ENCODE data around the gene CACFD1. TPM values are rescaled to one million over a fixed set of nuclear protein-coding genes. Genes with fewer than 3 reads are reported as not detected.
A peak's percentile ranks its signal among the peaks of the same experiment; 100 is the strongest.

CACFD1 gene
- total RNA-seq, 1 donor from 2014 or later = 4.3 TPM

DNA sequence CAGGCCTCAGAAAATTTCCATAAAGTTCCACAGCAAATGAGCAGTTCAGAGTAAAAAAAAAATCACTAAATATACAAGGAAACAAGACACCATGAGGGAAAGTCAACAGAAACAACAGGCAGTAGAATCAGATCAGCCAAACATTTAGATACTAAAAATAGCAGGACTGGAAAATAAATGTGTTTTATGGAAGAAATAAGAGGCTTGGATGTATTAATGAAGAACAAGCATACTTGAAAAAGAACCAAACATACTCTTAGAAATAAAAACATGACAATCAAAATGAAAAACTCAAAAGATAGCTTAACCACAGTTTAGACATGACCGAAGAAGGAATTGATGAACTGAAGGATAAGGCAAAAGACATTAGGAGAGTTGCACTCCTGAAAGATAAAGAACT is 42.3 kb downstream of the CACFD1 start:
- DNase-seq = no peak

DNA sequence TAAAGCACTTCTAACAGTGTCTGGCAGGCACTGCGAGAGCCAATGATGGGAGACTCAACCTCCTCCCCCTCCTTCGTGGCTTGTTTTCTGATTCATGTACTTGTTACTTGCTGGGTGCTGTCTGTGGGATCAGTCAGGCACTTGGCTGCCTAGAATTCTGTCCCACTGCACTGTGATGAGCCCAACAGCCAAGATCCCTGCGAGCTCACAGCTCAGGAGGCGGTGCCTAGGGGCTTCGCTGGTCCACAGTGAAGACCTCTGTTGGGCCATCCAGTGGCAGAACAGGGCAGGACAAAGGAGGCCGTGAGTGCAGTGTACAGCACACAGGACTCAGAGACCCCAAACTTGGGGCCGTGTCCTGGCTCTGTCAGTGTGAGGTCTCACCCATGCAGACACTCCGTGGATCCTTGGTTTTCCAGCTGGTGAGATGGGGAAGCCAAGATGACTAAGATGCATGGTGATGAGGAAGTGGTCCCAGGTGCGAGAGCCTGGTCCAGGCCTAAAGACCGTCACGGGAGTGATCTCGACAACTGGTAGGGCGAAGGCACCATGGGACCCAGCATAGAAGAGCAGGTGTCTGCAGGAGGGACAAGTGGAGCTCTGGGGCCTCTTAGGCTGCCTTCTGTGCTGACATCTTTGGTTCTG is 45.5 kb downstream of the CACFD1 start:
- DNase-seq = no peak

DNA sequence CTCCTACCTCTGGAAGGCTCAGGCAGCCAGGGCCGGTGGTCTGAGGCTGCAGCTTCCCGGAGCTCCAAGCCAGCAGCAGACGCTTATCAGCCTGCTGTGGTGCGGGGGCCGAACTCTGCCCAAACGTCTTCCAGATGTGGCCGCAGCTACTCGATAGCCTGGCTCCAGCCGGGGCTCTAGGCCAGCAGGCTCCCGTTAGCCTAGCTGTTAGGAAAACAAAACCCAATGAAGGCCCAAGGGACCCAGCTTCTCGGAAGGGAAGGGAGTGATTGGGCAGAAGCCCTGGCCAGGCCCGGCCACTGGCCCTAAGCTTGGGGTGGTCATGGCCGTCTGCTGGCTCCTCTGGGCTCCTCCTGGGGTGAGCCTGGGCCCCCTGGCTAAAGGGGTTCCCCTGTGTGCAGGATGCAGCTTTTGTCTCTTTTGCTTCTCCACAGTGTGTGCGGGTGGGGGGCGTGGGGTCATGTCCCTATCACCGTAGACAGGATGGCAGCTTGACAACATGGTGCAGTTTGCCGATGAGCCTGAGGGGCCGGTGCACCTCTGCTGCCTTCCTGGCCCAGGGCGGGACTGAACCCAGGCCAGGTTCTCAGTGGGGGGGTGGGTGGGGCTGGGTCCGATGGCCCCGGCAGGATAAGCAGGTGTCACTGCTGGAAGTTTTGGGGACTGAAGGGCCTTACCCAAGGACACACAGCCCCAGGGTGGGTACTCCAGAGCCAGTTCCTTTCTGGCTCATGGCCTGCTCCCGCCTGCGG is 46.3 kb downstream of the CACFD1 start:
- peak; percentile 29 for DNase-seq

DNA sequence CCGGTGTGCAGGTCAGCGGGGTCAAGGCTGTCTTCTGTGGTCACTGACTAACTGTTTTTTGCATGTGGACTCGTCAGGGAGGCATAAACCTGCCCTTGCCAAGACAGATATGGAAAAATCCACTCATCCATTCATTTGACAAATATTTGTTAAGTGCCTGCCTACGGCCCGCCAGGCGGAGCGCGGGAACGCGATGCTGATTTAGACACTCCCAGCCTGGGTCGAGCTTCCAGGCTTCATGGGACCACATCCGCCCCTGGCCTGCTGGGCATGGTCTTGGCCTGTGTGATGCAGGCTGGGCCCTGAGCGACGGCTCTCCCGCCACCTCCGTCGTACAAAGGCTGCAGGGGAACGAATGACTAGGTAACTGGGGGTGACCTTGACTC is 46.9 kb downstream of the CACFD1 start:
- no peak for DNase-seq

DNA sequence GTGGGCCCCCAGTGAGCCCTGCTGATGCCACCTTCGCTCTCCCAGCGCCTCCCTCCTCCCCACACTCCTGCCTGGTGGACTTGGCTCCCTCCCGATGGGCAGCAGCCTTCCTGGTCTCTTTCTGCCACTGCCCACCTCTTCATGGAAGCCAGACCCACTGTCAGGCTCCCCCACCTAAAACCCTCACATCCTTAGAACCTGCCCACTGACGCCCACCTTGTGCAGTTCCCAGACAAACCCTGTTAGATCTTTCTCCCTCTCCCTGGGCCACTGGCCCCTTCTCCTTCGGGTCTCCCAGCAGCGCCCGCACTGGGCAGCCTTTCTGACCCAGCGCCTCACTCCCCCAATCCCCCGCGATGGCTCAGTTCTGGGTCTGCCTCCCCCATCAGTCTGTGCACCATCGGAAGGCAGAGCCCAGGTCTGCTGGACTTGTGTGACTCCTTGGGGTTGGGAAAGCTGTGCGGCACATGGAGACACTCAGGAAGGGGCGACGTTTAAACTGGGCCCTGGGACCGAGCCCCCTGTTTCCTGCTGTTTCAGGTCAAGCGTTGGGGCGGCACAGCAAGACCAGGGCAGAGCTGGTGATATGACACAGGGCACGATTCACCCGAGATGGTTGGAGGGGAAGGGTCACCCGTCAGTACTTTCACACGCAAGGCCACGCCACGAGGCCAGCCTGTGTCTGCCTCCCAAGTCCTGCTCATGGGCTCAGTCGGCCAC is 47.6 kb downstream of the CACFD1 start:
- no peak for DNase-seq

DNA sequence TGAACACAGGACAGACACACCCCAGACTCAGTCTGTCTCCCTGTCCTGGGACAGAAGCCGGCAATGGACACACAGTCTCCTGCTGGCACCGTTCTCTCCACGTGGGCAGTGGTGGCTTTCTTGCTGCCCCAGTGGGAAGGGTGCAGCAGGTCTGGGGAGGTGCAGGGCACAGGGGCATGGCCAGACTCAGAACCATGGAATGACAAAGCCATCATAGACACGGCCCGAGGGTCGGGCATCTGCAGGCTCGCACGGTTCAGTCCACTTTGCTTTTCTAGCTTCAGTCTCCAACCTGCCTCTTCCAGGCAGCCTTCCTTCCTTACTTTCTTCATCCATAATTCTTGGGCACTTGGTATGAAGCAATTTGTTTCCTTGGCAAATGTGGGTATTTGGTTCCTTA is 48.3 kb downstream of the CACFD1 start:
- DNase-seq = no peak

DNA sequence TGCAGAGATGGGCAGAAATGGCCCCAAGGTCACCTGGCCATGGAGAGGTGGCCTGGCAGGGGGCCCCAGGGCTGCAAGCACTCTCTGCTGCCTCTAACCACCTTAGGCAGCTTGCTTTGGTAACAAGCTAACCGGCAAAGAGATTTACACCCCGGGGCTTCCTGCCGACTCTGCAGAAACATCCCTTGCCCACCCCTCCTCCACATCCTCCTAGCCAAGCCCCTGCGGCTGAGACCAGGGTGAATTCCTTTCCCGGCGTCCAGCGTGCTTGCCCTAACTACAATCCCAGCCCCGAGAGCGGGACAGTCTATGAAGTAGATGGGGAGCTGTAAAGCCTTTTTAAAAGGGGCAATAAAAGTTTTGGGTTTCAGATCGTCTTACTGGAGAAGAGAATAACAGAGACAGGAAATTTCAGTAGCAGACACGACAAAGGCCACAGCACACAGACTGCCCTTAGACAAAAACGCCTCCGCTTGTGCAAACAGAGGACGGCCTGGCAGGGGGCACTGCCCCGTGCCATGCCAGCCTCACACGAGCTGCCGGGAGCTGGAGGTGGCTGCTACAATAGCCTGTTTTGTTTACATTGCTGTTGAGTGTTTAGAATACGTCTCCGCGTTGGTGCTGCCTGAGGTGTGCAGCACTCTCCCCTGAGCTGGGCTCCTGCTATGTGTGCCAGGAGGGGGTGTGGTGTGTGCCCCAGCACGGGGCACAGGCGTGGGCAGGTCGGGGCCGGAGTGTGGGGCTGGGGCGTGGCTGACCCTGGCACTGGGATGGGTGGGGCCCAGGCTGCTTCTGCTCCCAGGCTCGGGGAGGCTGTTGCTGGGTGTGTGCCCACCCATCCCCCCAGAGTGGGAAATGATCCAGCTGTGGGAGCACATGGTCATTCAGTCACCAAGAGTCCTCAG is 49.7 kb downstream of the CACFD1 start:
- DNase-seq = no peak

DNA sequence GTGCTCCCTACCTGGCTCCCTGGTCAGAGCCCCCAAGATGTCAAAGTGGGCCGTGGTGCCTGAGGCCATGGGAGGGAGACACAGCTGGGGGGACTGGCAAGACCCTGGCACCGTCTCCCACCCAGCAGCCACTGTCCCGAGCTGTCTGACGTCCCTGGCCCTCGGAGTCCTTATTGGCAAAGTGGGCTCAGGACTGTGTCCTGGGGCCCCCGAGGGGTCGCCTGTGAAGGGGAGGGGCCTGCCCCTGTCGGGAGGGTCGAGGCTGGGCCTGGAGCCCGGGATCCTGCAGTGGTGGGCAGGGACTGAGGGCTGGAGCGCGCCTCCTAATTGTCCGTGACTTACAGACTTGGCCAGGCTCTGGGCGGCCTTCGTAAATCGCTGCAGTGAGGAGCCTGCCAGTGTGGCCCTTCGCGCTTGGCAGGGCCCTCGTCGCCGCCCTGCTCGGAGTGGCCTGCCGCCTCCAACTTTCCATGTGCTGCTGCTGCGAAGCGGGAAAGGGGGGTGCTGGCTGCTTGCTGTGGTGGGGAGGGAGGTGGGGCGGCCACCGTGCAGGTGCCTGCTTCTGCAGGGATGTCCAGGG is 51.2 kb downstream of the CACFD1 start:
- DNase-seq = no peak

DNA sequence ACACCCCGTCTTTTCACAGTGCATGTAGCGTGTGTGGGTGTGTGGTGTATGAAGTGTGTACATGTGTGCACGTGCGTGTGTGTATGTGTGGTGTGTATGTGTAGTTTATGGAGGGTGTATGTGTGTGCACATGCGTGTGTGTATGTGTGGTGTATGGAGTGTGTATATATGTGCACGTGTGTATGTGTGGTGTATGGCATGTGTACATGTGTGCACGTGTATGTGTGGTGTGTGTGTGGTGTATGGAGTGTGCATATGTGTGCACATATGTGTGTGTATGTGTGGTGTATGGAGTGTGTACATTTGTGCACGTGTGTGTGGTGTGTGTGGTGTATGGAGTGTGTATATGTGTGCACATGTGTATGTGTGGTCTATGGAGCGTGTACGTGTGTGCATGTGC is 51.8 kb downstream of the CACFD1 start:
- no peak for DNase-seq

DNA sequence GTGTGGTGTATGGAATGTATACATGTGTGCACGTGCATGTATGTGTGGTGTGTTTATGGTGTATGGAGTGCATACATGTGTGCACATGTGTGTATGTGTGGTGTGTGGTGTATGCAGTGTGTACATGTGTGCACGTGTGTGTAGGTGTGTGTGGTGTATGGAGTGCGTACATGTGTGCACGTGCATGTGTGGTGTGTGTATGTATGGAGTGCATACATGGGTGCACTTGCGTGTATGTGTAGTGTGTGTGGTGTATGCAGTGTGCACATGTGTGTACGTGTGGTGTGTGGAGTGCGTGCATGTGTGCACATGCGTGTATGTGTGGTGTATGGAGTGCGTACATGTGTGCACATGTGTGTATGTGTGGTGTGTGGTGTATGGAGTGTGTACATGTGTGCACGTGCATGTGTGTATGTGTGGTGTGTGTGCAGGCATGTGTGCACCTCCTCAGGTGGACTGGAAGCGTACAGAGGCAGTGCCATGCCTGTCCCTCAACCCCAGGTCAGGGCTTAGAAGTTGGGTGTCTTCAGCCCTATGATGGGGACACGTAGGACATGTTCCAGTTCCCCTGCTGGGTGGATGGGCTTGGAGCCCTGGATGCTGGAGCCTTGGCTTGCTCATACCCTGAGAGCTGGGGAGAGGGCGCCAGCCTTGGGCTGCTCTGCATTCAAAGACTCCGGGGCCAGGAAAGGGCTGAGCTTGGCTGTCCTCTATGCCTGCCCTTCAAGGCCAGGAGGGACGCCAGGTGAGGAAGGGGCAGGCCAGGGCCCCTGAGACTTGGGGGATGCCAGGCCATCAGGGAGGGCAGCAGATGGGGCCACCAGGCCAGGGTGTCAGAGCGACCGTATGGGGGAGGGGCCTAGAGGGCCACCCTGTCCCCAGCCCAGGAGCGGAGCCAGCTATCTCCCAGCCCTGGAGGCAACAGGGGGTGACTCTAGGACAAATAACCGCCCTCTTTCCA is 52.8 kb downstream of the CACFD1 start:
- DNase-seq = no peak

DNA sequence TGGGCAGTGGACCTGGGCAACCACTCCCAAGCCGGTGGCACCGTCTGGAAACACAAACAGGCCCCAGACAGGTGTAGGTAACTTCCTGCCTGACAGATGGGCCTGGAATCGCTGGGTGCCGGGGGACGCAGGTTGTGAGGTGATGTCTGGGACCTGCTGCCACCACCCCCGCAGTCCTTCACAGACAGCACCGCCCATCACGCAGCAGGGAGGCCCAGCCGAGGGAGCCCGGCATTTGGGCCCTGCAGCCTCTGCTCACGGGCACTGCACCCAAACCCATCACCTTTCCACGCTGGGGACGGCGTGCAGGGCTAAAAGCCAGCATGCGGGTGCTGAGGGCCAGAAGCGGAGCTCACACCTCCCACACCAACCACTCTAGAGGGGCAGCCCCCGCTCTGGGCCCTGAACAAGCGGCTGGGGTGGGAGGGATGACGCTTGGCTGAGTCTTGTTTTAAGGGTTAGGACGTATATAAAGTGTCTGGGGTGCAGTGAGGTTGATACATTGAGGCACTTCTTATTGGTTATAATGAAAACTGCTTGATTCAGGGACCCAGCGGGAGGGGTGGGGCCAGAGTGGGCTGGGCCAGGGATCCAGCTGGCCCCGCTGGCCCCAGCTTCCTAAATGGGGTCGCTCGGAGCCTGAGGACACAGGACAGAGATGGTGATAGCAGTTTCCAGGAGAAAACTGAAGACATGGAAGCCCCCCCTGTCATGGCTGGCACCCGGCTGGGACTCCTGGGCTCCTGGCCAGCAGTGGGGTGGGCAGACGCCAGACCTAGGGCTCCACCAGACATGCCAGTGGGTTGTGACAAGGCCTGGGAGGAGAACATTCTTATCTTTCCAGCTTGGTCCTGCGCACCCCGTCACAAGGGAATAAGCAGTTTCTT is 53.7 kb downstream of the CACFD1 start:
- no peak for DNase-seq

DNA sequence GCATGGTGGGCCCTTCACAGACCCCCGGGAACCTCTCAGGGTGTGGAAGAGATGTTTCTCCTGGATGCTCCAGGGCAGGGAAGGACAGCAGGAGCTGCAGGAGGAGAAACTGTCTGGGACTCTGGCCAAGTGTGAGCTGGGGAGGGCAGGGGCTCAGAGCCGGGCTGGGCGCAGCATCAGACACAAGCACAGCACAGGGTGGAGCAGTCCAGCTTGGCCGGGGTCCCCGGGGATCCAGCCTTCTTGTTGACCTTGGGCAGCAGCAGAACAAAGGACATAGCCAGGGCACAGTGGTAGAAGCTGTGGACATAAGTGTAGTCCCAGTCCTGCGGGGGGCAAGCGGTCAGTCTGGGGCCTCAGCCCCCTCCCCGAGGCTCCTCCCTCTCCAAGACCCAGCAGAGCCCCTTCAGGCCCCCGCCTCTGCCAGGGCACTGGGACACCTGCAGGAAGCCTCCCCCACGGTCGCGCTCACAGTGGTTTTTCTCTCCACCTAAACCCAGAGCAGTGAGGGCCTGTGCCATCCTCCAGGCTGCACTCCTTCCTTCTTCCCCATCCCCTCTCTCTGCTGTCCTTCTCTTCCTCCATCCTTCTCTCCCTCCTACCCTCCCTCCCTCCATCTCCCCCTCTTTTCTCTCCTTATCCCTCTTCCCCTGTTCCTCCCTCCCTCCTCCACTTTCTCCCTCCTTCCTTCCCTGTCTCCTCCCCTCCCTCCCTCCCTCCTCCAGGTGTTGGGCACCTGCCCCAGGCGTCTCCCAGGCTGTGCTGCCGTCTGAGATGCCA is 54.9 kb downstream of the CACFD1 start:
- DNase-seq = no peak

DNA sequence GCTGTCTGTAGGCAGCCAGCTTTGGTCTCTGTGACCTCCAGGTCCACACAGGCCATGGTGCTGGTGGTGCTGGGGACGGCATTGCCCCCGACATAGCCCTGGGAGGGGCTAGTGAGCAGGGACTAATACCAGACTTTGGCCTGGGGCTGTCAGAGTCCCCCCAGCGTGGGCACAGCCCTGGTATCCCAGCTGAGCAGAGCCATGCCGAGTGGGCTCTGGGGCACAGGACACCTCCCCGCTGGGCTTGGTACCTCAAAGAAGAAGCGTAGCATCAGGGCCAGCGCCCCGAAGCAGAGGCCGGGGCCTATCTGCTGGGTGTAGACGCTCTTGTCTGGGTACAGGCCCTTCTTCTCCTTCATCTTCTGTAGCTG is 55.4 kb downstream of the CACFD1 start:
- DNase-seq = no peak

DNA sequence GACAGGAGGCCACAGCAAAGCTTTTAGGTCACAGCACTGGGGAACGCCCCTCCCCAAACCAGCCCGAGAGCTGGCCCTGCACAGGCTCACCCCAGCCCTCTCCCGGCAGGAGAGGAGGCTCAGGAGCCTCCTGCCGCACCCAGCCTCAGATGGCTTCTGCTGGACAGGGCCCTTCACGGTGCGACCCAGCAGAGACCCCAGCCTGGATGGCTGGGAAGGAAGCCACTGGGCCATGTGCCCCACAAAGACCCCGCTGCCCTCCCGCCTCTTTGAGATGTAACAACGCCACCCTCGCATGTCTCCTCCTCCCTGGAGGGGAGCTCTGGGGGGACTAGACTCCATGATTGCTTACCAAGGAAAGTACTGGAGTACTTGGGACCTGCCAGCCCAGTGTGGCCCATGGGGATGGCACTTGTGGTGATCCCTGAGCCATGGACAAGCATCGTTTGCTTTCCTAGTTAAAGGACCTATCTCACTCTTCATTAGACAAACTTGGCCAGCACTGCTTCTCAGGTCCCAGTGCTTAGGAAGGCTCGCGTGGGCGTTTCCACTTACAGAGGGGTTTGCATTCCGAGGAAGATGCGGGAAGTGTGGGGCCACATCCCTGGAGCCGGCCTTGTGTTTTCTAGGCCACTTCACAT is 56.0 kb downstream of the CACFD1 start:
- no peak for DNase-seq

DNA sequence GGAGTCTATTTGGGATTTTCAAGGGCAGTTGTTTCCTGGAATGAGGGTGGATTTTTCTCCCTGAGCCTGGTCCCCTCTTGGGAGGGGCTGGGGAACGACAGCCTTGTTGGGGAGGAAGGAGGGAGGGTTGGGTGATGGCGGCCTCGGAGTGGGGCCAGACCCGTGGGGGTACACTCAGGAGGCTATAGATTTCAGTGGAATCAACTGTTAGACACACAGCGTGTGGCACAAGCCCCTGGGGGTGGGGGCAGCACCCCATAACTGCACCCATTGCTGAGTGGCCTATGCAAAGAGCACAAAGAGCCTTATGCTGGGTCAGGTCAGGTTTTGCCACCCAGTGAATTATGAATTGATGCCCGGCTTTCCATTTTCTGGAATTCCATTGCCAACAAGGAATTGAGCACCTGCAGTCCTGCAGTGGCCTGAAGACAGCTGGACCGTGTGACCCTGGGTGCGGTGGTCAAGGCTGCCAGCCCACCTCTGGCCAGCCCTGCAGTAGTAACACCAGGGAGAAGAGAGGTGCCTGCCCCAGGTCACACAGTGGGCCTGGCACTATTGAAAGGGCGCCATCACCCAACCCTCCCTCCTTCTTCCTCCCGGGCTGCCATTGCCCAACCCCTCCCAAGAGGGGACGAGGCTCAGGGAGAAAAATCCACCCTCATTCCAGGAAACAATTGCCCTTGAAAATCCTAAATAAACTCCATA is 56.6 kb downstream of the CACFD1 start:
- no peak for DNase-seq

DNA sequence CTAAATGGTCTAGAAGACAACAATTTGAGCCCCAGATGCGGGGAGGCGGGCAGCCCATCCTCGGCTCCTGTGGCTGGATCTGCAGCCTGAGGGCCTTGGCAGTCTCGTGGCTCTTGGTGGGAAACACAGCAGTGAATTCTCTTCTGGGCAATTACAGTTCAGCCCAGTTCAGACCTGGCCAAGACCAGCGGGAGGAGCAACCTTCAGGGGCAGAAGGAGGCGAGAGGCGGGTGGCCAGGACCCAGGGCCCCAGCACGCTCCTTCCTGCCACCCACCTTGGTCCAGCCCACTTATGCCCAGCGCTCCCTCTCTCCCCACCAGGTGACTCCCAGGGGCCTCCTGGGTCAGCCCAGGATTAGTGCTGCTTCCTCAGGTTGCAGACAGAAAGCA is 57.2 kb downstream of the CACFD1 start:
- no peak for DNase-seq

DNA sequence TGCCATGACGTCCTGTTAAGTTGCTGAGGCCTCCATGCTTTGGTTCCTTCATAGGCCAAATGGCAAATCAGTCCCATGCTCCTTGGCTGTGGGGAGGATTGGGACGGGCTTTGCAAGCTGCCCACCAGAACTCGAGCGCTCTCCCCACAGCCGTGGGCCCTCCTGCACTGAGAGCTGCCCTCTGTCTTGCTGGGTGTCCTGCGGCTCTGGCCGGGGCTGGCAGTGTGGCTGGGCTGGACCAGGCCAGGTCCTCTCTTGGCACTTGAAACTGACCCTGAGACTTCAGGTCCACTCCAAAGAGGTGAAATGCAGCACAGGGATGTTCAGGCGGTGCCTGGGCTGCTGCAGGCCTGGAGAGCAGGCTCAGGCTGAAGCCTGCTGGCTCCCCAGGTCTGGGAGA is 57.9 kb downstream of the CACFD1 start:
- DNase-seq = no peak

DNA sequence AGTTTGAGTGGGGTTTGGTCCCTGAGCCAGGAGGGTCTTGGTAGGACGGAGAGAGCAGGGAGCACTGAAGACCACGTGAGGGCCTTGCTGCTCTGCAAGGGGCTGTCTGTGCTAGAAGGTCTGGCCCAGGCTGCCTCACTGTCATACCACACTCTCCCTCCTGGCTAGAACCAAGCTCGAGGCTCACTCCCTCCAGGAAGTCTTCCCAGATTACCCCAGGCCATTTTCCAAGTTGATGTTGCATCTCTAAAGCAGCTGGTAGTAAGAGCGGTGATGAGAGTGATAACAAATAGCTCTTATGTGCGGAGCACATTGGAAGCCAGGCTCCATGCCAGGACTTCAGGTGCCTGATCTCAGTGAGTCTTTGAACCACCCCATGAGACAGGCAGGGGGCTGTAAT is 58.4 kb downstream of the CACFD1 start:
- DNase-seq = no peak
